HG02981 (cell line): ENCODE data around the gene IKZF3.
"Not testable (repeated sequence)": the region's sequence is repeated elsewhere in the genome, so short reads cannot be mapped to it uniquely, and the experiment has no call there.

Source experiments
- ATAC-seq: cut with Tn5 transposase; IDR thresholded peaks from one replicate; pipeline ENCODE4 v1.9.1; 2021; ENCODE audit warnings: mild to moderate bottlenecking, moderate library complexity; ENCODE audit not compliant: unreplicated experiment

IKZF3 gene

DNA sequence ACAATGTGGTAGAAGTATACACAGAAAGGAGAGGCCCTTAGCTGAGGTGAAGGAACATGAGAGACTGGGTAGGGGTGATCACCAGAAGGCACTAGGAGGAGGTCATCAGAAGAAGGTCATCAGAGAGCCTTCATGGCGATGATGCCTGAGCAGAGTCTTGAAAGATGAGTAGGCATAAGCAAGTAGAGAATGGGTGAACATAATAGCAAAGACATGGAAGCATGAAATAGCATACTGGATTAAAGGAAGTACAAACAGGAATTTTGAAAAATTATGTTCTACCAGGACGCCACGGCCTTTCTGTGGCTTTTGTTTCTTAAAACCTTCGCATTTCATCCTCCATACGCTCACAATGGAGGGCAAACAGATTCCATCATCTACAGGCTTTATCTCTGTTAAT lies 2.9 kb downstream of the IKZF3 start:
- no peak for ATAC-seq

DNA sequence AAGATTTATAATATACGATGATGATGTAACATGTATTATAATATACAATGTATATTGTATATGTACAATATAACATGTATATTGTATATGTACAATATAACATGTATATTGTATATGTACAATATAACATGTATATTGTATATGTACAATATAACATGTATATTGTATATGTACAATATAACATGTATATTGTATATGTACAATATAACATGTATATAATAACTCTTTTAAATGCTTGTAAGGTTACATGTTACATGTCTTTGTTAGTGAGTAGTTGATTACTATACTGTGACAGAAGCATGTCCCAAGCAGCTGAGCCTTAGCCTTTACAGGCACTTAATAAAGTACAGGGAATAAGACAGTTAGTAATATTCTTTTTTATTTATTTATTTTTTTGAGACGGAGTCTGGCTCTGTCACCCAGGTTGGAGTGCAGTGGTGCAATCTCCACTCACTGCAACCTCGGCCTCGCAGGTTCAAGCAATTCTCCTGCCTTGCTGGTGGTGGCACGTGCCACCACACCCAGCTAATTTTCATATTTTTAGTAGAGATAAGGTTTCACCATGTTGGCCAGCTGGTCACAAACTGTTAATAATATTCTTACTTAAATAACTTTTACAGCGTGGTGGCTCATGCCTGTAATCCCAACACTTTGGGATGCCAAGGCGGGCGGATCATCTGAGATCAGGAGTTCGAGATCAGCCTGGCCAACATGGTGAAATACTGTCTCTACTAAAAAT lies 8.0 kb downstream of the IKZF3 start:
- ATAC-seq: not testable (repeated sequence)

DNA sequence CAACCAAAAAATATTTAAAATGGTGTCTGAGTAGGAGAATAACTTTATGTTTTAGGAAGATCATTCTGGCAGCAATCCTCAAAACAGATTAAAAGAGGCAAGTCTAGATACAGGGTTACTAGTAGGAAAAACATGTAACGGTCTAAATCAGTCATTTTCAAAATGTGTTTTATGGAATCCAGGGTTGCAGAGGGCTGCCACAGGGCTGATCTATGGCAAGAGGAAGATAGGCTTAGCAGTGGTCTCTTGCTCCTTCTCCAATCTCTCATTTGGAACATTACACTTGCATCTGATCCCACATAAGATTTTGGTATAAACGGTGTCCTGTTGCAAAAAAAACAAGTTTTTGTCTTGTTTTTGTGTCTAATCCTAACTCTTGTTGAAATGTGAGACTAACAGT lies 9.2 kb downstream of the IKZF3 start:
- ATAC-seq: no peak

DNA sequence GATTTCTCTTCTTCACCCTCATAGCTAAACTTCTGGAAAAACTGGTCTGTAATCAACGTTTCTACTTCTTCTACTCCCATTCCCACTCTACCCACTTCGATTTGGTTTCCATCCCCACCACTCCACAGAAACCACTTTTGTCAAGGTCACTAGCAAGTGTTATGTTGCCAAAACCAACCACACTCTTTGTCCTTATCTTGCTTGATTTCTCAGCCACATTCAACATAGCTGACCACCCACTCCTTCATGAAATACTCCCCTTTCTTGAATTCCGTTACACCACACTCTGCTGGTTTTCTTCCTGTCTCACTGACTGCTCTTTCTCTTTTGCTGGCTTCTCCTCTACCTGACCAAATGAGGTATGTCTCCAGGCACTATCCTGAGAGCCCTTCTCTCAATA lies 11.9 kb downstream of the IKZF3 start:
- ATAC-seq: no peak

DNA sequence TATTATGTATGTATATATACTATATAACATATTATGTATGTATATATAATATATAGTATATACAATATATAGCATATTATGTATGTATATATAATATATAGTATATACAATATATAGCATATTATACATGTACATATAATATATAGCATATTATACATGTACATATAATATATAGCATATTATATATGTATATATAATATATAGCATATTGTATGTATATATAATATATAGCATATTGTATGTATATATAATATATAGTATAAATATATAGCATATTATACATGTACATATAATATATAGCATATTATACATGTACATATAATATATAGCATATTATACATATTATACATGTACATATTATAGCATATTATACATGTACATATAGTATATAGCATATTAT lies 13.9 kb downstream of the IKZF3 start:
- not testable (repeated sequence) for ATAC-seq

DNA sequence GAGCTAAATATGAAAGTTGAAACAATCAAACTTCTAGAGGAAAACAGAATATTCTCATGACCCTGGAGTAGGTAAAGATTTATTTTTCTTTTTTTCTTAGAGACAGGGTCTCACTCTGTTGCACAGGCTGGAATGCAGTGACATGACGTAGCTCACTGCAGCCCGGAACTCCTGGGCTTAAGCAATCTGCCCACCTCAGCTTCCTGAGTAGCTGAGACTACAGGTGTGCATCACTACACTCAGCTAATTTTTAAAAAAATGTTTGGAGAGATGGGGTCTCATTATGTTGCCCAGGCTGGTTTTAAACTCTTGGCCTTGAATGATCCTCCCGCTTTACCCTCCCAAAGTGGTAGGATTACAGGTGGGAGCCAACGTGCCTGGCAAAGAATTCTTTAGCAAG lies 15.5 kb downstream of the IKZF3 start:
- no peak for ATAC-seq

DNA sequence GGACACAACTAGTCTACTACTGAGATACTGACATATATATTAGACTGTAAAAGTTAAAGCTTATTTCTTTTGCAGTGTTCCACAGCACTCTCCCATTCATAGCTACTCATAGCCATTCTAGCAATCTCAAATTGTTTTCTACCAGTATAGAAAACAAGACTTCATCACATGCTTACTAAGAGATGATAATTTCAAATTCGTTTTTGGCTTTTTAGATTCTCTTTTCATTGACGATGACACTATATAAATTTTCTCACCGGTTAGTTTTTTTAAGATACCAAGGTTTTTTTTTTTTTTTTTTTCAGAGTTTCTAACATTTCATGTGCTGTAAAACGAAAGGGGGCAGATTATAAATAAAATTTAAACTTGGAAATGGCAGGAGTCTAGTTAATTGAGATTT lies 17.9 kb downstream of the IKZF3 start:
- no peak for ATAC-seq

DNA sequence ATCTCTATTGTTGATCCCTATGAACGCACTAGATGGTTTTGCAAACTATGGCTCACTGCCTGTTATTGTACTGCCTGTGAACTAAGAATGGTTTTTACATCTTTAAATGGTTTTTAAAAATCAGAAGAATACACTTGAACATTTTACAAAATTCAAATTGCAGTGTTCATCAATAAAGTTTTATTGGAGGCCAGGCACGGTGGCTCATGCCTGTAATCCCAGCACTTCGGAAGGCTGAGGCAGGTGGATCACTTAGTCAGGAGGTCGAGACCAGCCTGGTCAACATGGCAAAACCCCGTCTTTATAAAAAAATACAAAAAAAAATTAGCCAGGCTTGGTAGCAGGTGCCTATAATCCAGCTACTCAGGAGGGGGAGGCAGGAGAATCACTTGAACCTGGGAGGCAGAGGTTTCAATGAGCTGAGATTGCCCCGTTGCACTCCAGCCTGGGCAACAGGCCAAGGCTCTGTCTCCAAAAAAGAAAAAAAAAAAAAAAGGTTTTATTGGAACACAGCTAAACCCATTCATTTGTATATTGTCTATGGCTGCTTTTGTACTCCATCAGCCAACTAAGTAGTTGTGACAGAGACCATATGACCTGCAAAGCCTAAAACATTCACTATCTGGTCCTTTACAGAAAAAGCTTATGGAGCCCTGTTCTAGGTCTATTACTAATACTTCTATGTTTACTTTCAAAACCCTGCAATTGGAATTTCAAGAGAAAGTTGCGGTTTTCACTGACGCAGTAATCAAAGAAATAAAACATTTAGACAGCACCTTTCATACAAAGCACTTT lies 18.9 kb downstream of the IKZF3 start:
- no peak for ATAC-seq

GRCh38 chr17:39841134-39841683 lies 22.9 kb downstream of the IKZF3 start:
- ATAC-seq: no peak

- ATAC-seq: no peak
These were observed 25.3 kb downstream of the IKZF3 start for GRCh38 chr17:39838784-39839183.

DNA sequence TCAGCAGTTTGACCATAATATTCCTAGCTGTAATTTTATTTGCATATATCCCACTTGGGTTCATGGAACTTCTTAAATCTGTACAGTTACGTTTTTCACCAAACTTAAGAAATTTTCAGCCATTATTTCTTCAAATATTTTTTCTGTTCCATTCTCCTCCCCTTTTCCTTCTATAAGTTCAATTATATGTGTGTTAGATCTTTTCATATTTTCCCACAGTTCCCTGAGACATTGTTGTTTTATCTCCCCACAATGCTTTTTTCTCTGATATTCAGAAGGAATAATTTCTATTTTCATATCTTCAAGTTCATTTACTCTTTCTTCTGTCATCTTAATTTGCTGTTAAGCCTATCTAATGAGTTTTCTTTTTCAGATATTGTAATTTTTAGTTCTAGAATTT lies 26.1 kb downstream of the IKZF3 start:
- ATAC-seq: no peak

GRCh38 chr17:39836117-39836516 lies 28.0 kb downstream of the IKZF3 start:
- no peak for ATAC-seq

- no peak for ATAC-seq
These were observed 28.9 kb downstream of the IKZF3 start for GRCh38 chr17:39835038-39835786.

GRCh38 chr17:39834017-39834416 lies 30.1 kb downstream of the IKZF3 start:
- no peak for ATAC-seq

DNA sequence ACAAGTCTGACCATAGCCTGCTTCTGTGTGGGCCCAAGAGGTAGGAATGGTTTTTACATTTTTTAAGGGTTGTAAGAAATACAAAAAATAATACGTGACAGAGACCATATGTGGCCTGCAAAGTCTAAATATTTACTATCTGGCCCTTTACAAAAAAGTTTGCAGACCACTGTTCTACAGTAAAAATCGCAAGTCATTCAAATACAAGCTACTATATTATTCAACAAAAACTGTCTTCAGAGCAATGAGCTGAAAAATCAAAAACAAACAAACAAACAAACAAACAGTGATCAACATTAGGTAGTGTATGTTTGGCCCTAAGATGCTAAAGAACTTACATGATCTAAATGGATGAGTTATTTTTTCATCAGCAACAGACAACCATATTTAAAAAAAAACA lies 32.5 kb downstream of the IKZF3 start:
- no peak for ATAC-seq

GRCh38 chr17:39828443-39828842 lies 35.7 kb downstream of the IKZF3 start:
- ATAC-seq: no peak

DNA sequence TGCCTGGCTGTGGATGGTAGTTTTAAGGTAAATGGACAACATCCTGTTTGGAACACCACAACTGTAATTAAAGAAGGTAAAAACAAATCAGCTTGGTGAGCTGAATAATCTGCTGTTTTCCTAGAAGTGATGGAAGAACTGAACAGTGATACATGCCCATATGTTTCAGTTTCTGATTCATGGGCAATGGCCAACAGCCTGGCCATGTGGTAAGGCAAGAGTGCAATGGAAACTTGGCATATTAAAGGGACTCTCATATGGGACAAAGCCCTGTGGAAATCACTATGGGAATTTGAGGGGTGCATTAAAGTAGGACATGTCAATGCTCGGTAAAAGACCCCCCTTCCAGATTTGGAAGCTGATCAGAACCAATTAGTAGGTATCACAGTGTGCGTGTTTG lies 37.8 kb downstream of the IKZF3 start:
- ATAC-seq: no peak

DNA sequence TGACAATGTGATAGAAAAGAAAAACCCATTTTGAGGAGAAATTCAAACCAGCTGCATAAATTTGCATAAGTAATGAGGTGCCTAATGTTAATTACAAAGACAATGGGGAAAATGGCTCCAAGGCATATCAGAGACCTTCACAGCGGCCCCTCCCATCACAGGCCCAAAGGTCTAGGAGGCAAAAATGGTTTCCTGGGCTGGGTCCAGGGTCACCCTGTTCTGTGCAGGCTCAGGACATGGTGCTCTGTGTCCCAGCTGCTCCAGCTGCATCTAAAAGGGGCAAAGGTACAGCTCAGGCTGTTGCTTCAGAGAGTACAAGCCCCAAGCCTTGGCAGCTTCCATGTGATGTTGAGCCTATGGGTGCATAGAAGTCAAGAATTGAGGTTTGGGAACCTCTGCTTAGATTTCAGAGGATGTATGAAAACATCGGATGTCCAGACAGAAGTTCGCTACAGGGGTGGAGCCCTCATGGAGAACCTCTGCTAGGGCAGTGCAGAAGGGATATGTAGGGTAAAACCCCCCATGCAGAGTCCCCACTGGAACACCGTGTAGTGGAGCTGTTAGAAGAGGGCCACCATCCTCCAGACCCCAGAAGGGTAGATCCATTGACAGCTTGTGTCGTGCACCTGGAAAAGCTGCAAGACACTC lies 40.6 kb downstream of the IKZF3 start:
- ATAC-seq: no peak

DNA sequence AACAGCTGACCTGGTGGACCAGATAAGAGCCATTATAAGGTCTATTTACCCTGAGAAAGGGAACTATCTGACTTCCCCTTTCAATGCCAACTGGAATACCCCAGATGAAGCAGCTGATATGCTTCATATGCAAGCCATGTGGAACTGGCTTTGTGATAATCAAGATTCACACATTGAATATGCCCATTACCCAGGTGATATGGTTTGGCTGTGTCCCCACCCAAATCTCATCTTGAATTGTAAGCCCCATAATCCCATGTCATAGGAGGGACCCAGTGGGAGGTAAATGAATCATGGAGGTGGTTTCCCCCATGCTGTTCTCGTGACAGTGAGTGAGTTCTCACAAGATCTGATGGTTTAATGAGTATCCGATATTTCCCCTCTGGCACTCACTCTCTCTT lies 42.1 kb downstream of the IKZF3 start:
- ATAC-seq: no peak

DNA sequence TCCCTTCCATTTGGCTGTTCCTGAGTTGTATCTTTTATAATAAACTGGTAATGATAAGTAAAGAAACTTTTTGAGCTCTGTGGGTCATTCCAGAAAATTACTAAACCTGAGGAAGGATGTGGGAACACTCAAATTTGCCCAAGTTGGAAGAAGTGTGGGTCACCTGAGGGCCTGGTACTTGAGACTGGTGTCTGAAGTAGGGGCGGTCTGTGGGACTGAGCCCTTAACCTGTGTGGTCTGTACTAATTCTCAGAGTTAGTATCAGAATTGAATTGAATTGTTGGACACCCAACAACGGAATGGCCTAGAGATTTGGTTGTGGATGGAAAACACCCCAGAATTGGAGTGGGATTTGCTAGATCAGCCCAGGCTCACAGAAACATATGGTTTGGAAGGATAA lies 43.1 kb downstream of the IKZF3 start:
- no peak for ATAC-seq

DNA sequence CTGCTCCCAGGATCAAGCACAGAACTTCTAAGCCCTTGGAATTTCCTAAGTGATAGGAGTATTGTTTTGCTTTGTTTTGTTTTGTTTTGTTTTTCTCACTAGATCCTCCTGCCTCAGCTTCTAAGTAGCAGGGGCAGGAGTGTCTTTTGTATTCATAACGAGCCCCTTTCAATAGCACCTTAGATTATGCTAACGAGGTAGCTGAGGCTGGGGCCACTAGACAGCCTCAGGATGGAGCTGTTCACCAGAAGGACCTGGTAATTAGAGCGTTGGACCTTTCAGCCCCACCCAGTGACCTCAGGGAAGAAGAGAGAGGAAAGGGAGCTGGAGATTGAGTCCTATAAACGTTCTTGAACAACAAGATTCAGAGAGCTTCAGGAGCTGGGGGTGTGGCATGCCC lies 43.6 kb downstream of the IKZF3 start:
- ATAC-seq: no peak
